Stomach smooth muscle (tissue), 2 donors: Measurements from ENCODE around the gene TLR2.

ENCODE experiments used
- H3K27ac ChIP-seq: one replicate; pipeline ENCODE4 v1.7.0; 2013; ENCODE audit warnings: mild to moderate bottlenecking, low read length, inconsistent platforms
- H3K27me3 ChIP-seq, 2 donors: one replicate each; pipeline ENCODE4 v1.7.0; 2013; ENCODE audit warnings: low read length in 2 of 2; ENCODE audit not compliant: insufficient read depth in 2 of 2, control insufficient read depth in 1 of 2
- H3K36me3 ChIP-seq, 2 donors: one replicate each; pipeline ENCODE4 v1.7.0; 2013; ENCODE audit warnings: low read length in 2 of 2; ENCODE audit not compliant: control insufficient read depth in 2 of 2, insufficient read depth in 2 of 2
- H3K4me1 ChIP-seq: one replicate; pipeline ENCODE4 v1.7.0; 2013; ENCODE audit warnings: low read length; ENCODE audit not compliant: control insufficient read depth, insufficient read depth
- H3K4me3 ChIP-seq, 2 donors: one replicate each; pipeline ENCODE4 v1.7.0; 2013; ENCODE audit warnings: low read length in 2 of 2
- H3K9ac ChIP-seq, 2 donors: one replicate each; pipeline ENCODE4 v1.7.0; 2013; ENCODE audit warnings: low read length in 2 of 2, mild to moderate bottlenecking in 1 of 2
- H3K9me3 ChIP-seq, 2 donors: one replicate each; pipeline ENCODE4 v1.7.0; 2013; ENCODE audit warnings: low read length in 2 of 2; ENCODE audit not compliant: control insufficient read depth in 2 of 2
- donor health status: healthy.
- donor health status: Pancreatic carcinoma.

Gene TLR2

DNA sequence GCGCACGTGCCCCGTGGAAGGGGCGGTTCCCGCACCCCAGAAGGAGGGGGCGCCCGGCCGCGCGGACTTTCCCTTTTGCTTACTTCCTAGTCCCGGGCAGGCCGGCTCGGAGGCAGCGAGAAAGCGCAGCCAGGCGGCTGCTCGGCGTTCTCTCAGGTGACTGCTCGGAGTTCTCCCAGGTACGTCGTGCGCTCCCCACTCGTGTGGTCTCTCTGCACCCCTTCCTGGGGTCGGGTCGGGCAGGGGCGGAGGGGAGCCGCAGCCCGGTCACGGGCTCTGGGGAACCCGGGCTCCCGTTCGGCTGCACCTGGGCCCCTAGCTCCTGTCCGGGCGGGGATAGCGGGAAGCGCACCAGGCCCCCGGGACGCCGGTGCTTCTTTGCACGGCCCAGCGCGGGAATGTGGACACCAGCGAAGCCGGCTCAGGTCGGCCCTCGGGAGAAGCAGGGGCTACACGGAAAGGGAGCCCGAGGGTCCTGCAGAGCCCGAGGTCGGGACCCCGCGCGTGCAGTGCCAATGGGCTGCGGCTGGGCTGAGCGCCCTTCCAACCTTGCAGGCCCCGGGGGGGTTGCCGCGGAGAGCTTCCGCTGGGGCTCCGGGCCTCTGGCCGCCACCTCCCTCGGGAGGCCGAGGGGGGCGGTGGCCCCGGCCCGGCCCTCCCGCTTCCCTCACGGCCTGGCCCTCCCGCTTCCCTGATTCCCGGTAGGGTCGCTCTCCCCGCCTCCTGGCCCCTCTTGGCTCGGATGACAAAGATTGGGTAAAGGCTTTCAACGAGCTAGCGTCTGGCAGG is at the start of gene TLR2:
TLR2 (plus strand) TSS at position 99 of the 789 bp plus-strand sequence. CDS start 18,628 bp downstream, outside the sequence.
- no peaks in the 10 kb centered on the region for H3K9me3 ChIP-seq
- no peak within 1 kb of the TSS for H3K27ac ChIP-seq
- no peaks in the 10 kb centered on the region for H3K27me3 ChIP-seq
- peaks cover 12% of the 10 kb centered on the region for H3K4me1 ChIP-seq
- no peaks in the 10 kb centered on the region for H3K36me3 ChIP-seq
- peak within 1 kb of the TSS; percentile 58 to 65 for H3K9ac ChIP-seq
- H3K4me3 ChIP-seq: peak within 1 kb of the TSS; percentile 75 to 82

GRCh38 chr4:153634738-153635353 is 49.2 kb upstream of the TLR2 start:
- Histone ChIP-seq H3K4me3 (no peak overlapping the region), H3K9ac (no peak overlapping the region), H3K27ac (no peak overlapping the region), H3K36me3 (peaks cover 50 to 51% of the 10 kb centered on the region in 2 donors), H3K27me3 (no peaks in the 10 kb centered on the region), H3K4me1 (no peaks in the 10 kb centered on the region), H3K9me3 (no peaks in the 10 kb centered on the region)

- H3K9me3 ChIP-seq: no peaks in the 10 kb centered on the region
- H3K4me1 ChIP-seq: no peaks in the 10 kb centered on the region
- H3K27me3 ChIP-seq: no peaks in the 10 kb centered on the region
- no peak overlapping the region for H3K9ac ChIP-seq
- H3K27ac ChIP-seq: no peak overlapping the region
- H3K4me3 ChIP-seq: no peak overlapping the region
- H3K36me3 ChIP-seq: peaks cover 40 to 41% of the 10 kb centered on the region in 2 donors
These were observed 48.2 kb upstream of the TLR2 start for GRCh38 chr4:153635846-153636245.

- no peaks in the 10 kb centered on the region for H3K9me3 ChIP-seq
- no peak overlapping the region for H3K27ac ChIP-seq
- H3K9ac ChIP-seq: no peak overlapping the region
- peaks cover 31 to 34% of the 10 kb centered on the region in 2 donors for H3K36me3 ChIP-seq
- no peaks in the 10 kb centered on the region for H3K27me3 ChIP-seq
- no peak overlapping the region for H3K4me3 ChIP-seq
- H3K4me1 ChIP-seq: no peaks in the 10 kb centered on the region
These were observed 46.9 kb upstream of the TLR2 start for GRCh38 chr4:153637201-153637600.

- Histone ChIP-seq H3K27me3 (no peaks in the 10 kb centered on the region), H3K4me1 (no peaks in the 10 kb centered on the region), H3K27ac (no peak overlapping the region), H3K36me3 (peaks cover 28 to 31% of the 10 kb centered on the region in 2 donors), H3K9me3 (no peaks in the 10 kb centered on the region), H3K4me3 (no peak overlapping the region), H3K9ac (no peak overlapping the region)
These were observed 46.1 kb upstream of the TLR2 start for GRCh38 chr4:153638011-153638410.

- H3K36me3 ChIP-seq: peaks cover 24 to 26% of the 10 kb centered on the region in 2 donors
- no peaks in the 10 kb centered on the region for H3K4me1 ChIP-seq
- H3K4me3 ChIP-seq: no peak overlapping the region
- H3K9me3 ChIP-seq: no peaks in the 10 kb centered on the region
- no peak overlapping the region for H3K27ac ChIP-seq
- H3K9ac ChIP-seq: no peak overlapping the region
- H3K27me3 ChIP-seq: no peaks in the 10 kb centered on the region
These were observed 45.1 kb upstream of the TLR2 start for GRCh38 chr4:153638999-153639398.

- Histone ChIP-seq H3K9ac (no peak overlapping the region), H3K36me3 (peaks cover 16 to 18% of the 10 kb centered on the region in 2 donors), H3K27me3 (no peaks in the 10 kb centered on the region), H3K27ac (no peak overlapping the region), H3K4me1 (no peaks in the 10 kb centered on the region), H3K9me3 (no peaks in the 10 kb centered on the region), H3K4me3 (no peak overlapping the region)
These were observed 44.0 kb upstream of the TLR2 start for GRCh38 chr4:153639833-153640802.

DNA sequence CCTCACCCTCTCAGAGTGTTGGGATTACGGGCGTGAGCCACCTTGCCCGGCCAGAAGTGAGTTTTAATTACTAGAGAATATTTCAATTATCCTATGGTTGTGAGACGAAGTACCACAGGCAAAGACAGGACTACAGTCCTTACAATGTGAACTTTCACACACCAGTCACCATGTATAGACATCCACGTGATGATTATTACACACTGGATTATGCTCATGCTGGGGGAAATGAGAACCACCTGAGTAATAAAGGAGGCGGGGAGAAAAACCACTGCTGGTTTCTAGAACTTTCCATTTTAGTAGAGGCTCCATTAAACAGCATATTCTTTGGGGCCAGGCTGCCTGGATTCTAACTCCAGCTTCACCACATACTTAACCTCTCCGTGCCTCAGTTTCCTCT is 42.5 kb upstream of the TLR2 start:
- no peak overlapping the region for H3K4me3 ChIP-seq
- no peaks in the 10 kb centered on the region for H3K4me1 ChIP-seq
- H3K27ac ChIP-seq: no peak overlapping the region
- no peaks in the 10 kb centered on the region for H3K27me3 ChIP-seq
- peaks cover 5% of the 10 kb centered on the region in 2 donors for H3K36me3 ChIP-seq
- peaks cover 0 to 2% of the 10 kb centered on the region in 2 donors for H3K9me3 ChIP-seq
- no peak overlapping the region for H3K9ac ChIP-seq

GRCh38 chr4:153643406-153644383 is 40.4 kb upstream of the TLR2 start:
- H3K27me3 ChIP-seq: no peaks in the 10 kb centered on the region
- no peak overlapping the region for H3K9ac ChIP-seq
- no peaks in the 10 kb centered on the region for H3K4me1 ChIP-seq
- H3K27ac ChIP-seq: no peak overlapping the region
- H3K4me3 ChIP-seq: no peak overlapping the region
- H3K9me3 ChIP-seq: peaks cover 0 to 2% of the 10 kb centered on the region in 2 donors
- H3K36me3 ChIP-seq: no peaks in the 10 kb centered on the region
